Measurements from ENCODE around the gene C5. TPM values are rescaled to one million over a fixed set of nuclear protein-coding genes. Genes with fewer than 3 reads are reported as not detected.

The C5 gene
- total and polyA plus RNA-seq, 2 experiments from 2014 or later, result 13.8 to 55.4 TPM

- Histone ChIP-seq H3K9me2 (replicated peaks; ENCODE audit: insufficient read depth) (no peaks in the 10 kb centered on the region), H2AFZ (no peak overlapping the region), H3K27me3 (no peaks in the 10 kb centered on the region), H3K27ac (no peak overlapping the region), H3K4me3 (no peak overlapping the region), H3K4me2 (no peak overlapping the region), H3K4me1 (ENCODE audit: insufficient read depth) (peaks cover 11% of the 10 kb centered on the region), H3K36me3 (replicated peaks; ENCODE audit: insufficient read depth, low read depth) (no peaks in the 10 kb centered on the region), H3K9me3 (ENCODE audit: low read depth) (no peaks in the 10 kb centered on the region), H3K79me2 (no peaks in the 10 kb centered on the region), H4K20me1 (ENCODE audit: insufficient read depth, poor library complexity, severe bottlenecking) (no peaks in the 10 kb centered on the region)
- no peak for DNase-seq (ENCODE audit: low spot score)
- 92% methylated on average over 3 of the region's 3 CpGs for WGBS (ENCODE audit: low lambda C conversion rate, missing lambda C conversion rate)
- TF ChIP-seq CTCF (IDR thresholded peaks at IDR 0.05; ENCODE audit: poor library complexity) (no peak), EZH2phosphoT487 (IDR thresholded peaks at IDR 0.05; ENCODE audit: low read depth, severe bottlenecking, unreplicated experiment) (no peak), EZH2 (IDR thresholded peaks at IDR 0.05; ENCODE audit: borderline replicate concordance) (no peak)
Observed at GRCh38 chr9:120980951-120981350, 69.1 kb downstream of the C5 start.

- no peak for DNase-seq (ENCODE audit: low spot score)
- TF ChIP-seq EZH2phosphoT487 (IDR thresholded peaks at IDR 0.05; ENCODE audit: low read depth, severe bottlenecking, unreplicated experiment) (no peak), EZH2 (IDR thresholded peaks at IDR 0.05; ENCODE audit: borderline replicate concordance) (no peak), CTCF (IDR thresholded peaks at IDR 0.05; ENCODE audit: poor library complexity) (no peak)
- Histone ChIP-seq H3K36me3 (replicated peaks; ENCODE audit: insufficient read depth, low read depth) (no peaks in the 10 kb centered on the region), H3K79me2 (no peaks in the 10 kb centered on the region), H3K27me3 (no peaks in the 10 kb centered on the region), H3K9me3 (ENCODE audit: low read depth) (no peaks in the 10 kb centered on the region), H3K9me2 (replicated peaks; ENCODE audit: insufficient read depth) (no peaks in the 10 kb centered on the region), H3K4me1 (ENCODE audit: insufficient read depth) (peaks cover 11% of the 10 kb centered on the region), H4K20me1 (ENCODE audit: insufficient read depth, poor library complexity, severe bottlenecking) (no peaks in the 10 kb centered on the region), H3K4me2 (no peak overlapping the region), H3K4me3 (no peak overlapping the region), H3K27ac (no peak overlapping the region), H2AFZ (no peak overlapping the region)
- WGBS (ENCODE audit: low lambda C conversion rate, missing lambda C conversion rate), result 97% methylated on average over 8 of the region's 8 CpGs
Observed at GRCh38 chr9:120979797-120980196, 70.3 kb downstream of the C5 start.

- Histone ChIP-seq H3K79me2 (no peaks in the 10 kb centered on the region), H3K4me3 (no peak overlapping the region), H3K27me3 (no peaks in the 10 kb centered on the region), H3K9me2 (replicated peaks; ENCODE audit: insufficient read depth) (no peaks in the 10 kb centered on the region), H3K27ac (no peak overlapping the region), H4K20me1 (ENCODE audit: insufficient read depth, poor library complexity, severe bottlenecking) (no peaks in the 10 kb centered on the region), H3K9me3 (ENCODE audit: low read depth) (no peaks in the 10 kb centered on the region), H3K4me2 (no peak overlapping the region), H3K4me1 (ENCODE audit: insufficient read depth) (peaks cover 11% of the 10 kb centered on the region), H3K36me3 (replicated peaks; ENCODE audit: insufficient read depth, low read depth) (no peaks in the 10 kb centered on the region), H2AFZ (no peak overlapping the region)
- no peak for DNase-seq (ENCODE audit: low spot score)
- whole genome bisulfite sequencing (ENCODE audit: low lambda C conversion rate, missing lambda C conversion rate), result 78% methylated on average over 3 of the region's 3 CpGs
- TF ChIP-seq EZH2phosphoT487 (IDR thresholded peaks at IDR 0.05; ENCODE audit: low read depth, severe bottlenecking, unreplicated experiment) (no peak), CTCF (IDR thresholded peaks at IDR 0.05; ENCODE audit: poor library complexity) (no peak), EZH2 (IDR thresholded peaks at IDR 0.05; ENCODE audit: borderline replicate concordance) (no peak)
Observed at GRCh38 chr9:120978987-120979386, 71.1 kb downstream of the C5 start.

- 57% methylated on average over 1 of the region's 1 CpG for WGBS (ENCODE audit: low lambda C conversion rate, missing lambda C conversion rate)
- no peak overlapping the region for H3K4me3 ChIP-seq
- H3K9me3 ChIP-seq (ENCODE audit: low read depth), result no peaks in the 10 kb centered on the region
- no peaks in the 10 kb centered on the region for H3K79me2 ChIP-seq
- no peaks in the 10 kb centered on the region for H4K20me1 ChIP-seq (ENCODE audit: insufficient read depth, poor library complexity, severe bottlenecking)
- H2AFZ ChIP-seq, result no peak overlapping the region
- no peaks in the 10 kb centered on the region for H3K4me1 ChIP-seq (ENCODE audit: insufficient read depth)
- DNase-seq (ENCODE audit: low spot score), result no peak
- H3K36me3 ChIP-seq (replicated peaks; ENCODE audit: insufficient read depth, low read depth), result no peaks in the 10 kb centered on the region
- H3K27ac ChIP-seq, result no peak overlapping the region
- H3K27me3 ChIP-seq, result no peaks in the 10 kb centered on the region
- no peaks in the 10 kb centered on the region for H3K9me2 ChIP-seq (replicated peaks; ENCODE audit: insufficient read depth)
- no peak overlapping the region for H3K4me2 ChIP-seq
- TF ChIP-seq CTCF (IDR thresholded peaks at IDR 0.05; ENCODE audit: poor library complexity), result no peak
- TF ChIP-seq EZH2 (IDR thresholded peaks at IDR 0.05; ENCODE audit: borderline replicate concordance), result no peak
- no peak for TF ChIP-seq EZH2phosphoT487 (IDR thresholded peaks at IDR 0.05; ENCODE audit: low read depth, severe bottlenecking, unreplicated experiment)
Observed at GRCh38 chr9:120977321-120977720, 72.8 kb downstream of the C5 start.

All from hepatocyte (in vitro differentiated cells).